Epithelial cell of esophagus (primary cell): ENCODE measurements around the gene COPS9.

ENCODE experiments used
- DNase-seq: peaks from one replicate; pipeline ENCODE4 v3.0.0; 2010; ENCODE audit warnings: low read depth
- H3K4me3 ChIP-seq: 2 replicates; pipeline ENCODE4 v1.5.1; 2011; ENCODE audit warnings: mild to moderate bottlenecking, low read length, control low read depth
- TF ChIP-seq, protein P1 (sequence below): IDR thresholded peaks from 2 replicates; pipeline ENCODE4 v1.5.1; 2011; ENCODE audit warnings: low read depth, mild to moderate bottlenecking, low read length, control low read depth, inconsistent platforms; ENCODE audit not compliant: insufficient read depth; ENCODE audit errors: missing control alignments

Gene COPS9

DNA sequence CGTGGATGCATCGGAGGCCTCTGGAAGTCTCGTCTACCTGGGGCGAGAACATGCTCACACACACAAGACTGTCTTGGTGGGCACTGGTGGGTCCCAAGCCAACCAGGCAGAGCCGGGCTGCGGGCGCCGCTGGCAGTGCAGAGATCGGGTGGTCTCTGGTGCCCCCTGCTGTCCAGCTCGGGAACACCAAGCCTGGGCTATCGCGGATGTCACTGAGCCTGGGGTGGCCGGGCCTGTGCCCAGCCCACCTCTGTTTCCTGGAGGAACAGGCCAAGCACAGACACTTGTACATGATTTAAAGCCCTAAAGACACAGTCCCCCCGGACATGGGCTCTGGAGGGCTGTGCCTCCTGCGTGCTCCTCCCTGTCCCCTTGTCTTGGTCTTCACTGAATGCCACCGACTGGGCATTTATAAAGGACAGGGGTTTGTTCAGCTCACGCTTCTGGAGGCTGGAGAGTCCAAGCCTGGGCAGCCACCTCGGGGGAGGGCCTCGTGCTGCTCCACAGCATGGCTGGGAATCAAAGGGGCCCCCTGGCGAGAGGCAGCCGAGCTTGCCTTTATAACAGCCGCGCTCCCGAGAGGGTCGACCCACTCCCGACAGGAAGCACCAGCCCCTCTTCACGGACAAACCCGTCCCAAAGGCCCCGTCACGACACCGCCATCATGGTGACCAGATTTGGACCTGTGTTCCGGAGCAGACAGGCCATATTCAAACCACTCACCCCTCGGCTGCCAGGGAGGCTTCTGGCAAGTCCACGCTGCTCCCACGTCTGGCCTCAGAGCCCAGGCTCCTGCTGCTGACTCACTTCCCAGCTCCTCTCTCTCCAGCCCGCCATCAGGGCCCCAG, 7.9 kb upstream of the COPS9 start:
- peak; percentile 44 for DNase-seq
- TF ChIP-seq, protein P1, sequence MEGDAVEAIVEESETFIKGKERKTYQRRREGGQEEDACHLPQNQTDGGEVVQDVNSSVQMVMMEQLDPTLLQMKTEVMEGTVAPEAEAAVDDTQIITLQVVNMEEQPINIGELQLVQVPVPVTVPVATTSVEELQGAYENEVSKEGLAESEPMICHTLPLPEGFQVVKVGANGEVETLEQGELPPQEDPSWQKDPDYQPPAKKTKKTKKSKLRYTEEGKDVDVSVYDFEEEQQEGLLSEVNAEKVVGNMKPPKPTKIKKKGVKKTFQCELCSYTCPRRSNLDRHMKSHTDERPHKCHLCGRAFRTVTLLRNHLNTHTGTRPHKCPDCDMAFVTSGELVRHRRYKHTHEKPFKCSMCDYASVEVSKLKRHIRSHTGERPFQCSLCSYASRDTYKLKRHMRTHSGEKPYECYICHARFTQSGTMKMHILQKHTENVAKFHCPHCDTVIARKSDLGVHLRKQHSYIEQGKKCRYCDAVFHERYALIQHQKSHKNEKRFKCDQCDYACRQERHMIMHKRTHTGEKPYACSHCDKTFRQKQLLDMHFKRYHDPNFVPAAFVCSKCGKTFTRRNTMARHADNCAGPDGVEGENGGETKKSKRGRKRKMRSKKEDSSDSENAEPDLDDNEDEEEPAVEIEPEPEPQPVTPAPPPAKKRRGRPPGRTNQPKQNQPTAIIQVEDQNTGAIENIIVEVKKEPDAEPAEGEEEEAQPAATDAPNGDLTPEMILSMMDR: peak; percentile 86
- no peak overlapping the region for H3K4me3 ChIP-seq

DNA sequence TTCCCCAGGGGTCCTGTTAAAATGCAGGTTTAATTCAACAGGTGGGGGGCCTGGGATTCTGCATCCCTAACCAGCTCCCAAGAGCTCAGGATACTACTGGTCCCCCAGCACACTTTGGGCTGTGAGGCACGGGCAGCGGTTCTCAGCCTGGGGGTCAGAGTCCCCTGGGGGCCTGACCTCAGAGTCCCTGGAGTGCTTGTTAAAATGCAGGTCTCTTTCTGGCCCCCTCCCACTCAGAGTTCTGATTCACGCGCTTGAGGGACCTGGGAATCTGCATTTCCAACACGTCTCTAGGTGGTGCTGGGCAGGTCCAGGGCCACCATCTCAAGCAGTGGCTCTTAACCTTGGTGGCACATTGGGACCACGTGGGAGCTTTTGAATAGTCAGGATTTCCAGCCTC, 7.2 kb upstream of the COPS9 start:
- DNase-seq: no peak
- no peak overlapping the region for H3K4me3 ChIP-seq
- TF ChIP-seq, protein P1: no peak

DNA sequence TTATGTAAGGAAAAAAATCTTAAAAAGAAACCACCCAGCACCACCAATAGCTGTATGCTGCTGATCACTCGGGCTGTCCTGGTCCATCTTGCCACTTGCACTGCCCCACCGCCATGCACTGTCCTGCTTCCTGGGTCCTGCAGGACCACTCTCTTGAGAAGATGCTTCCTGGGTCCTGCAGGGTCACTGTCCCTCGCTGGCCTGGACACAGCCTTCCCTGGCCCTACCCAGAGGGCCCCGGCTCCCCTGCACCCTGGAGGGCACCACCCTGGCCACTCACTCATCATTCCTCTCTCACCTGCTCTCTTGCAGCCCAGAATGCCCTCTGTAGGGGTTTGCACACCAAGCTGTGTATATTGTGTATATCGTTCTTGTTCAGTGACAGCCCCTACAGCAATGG, 6.8 kb upstream of the COPS9 start:
- TF ChIP-seq, protein P1: no peak
- DNase-seq: no peak
- H3K4me3 ChIP-seq: no peak overlapping the region

DNA sequence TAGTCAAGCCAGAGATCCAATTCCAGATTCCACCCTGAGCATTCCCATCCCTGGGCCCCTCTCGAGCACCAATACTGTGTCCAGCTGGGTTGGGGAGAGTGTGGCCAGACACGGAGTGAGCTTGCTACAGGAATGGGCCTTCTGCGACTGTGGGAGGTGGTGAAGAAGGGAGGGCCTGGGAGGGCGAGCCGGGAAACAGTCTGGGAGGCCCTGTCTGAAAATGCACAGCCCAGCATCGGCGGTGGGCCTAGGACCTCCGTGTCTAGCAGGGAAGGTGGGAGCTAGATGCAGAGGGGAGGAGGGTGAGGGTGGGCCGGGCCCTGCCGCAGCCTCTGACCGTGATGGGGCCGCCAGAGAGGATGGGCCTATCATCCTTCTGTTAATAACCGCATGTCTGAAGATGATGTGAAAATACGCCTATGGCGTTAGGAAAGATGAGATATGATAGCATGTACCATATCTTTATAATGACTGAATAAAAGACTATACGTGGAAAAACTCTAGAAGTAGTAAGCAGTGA, 6.2 kb upstream of the COPS9 start:
- DNase-seq: no peak
- TF ChIP-seq, protein P1: no peak
- no peak overlapping the region for H3K4me3 ChIP-seq

DNA sequence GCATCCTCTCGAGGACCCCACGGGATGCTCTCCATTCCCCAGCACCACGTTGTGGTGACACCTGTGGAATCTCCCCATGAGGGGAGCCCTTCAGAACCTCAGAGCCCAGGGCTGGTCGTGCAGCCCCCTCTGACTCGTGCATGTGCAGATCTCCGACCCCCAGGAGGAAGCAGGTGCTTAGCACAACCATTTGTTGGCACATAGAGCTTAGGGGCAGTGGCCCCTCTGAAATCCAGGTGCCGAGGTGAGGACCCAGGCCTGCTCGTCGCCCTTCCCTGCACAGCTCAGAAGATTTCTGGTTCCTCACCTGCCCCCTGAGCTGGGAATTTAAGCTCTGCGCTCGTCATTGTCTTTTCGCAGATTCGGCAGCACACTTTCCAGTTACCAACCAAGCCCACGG, 5.6 kb upstream of the COPS9 start:
- no peak for DNase-seq
- TF ChIP-seq, protein P1: no peak
- no peak overlapping the region for H3K4me3 ChIP-seq

DNA sequence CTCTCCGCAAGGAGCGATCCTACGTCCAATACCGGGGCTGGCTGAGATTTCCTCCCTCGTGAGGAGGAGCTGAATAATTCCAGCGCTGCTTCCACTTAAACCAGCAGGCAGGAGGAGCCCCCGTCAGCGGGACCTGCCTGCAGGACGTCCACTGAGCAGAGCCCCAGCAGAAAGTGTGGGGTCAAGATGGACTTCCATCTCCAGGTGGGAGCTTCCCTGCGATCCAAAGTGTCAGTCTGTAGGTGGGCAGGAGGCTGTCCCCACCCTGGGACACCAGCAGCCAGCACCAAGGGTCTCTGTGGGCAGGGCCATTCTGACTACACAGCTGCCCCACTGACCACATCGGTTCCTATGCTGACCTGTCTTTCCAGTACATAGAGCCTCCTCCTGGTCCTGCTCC, 4.8 kb upstream of the COPS9 start:
- TF ChIP-seq, protein P1: no peak
- DNase-seq: no peak
- H3K4me3 ChIP-seq: no peak overlapping the region

DNA sequence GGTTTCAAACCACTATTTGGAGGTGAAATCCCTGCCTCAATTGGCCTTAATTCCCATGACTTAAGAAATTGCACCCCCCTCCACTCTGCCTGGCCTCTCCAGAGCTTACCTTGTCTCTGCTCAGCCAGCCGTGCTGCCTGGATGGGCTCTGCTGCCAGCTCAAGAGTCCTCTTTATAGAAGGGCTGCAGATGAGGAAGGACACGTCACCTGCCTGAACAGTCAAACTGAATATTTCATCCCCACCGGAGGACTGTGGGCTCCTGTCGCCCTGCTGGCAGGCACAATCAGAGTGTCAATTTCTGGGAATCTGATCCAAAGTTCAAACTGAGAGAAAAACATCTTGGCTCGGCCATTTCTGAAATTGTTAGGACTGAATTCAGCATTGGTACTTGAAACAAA, 4.4 kb upstream of the COPS9 start, which contains the start of gene OTOS:
Gene OTOS, minus strand, starts transcription at position 148 of the 400 bp plus-strand sequence. CDS start 332 bp downstream, outside the sequence.
- TF ChIP-seq, protein P1: no peak
- H3K4me3 ChIP-seq: no peak within 1 kb of the TSS
- DNase-seq: no peak
